Measurements from ENCODE around the gene GRM5.

DNA sequence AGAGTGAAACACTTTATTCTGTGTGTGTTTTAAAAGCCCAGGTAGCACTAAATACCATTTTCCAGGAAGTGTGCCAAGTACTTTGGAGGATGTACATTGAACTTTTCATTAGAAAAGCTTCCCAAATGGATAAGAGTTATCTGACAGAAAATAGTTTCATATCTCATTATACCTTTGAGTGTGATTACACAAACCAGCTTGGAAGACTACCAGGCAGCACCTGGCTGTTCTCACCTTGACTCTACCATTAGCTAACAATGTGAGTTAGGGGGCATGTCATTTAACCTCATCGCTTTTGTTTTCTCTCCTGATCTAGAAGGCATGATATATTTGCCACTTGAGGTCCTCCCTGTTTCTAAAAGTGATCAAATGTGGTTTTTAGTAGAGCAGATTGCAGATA, 50.2 kb downstream of the GRM5 start:
- TF ChIP-seq, protein P1, sequence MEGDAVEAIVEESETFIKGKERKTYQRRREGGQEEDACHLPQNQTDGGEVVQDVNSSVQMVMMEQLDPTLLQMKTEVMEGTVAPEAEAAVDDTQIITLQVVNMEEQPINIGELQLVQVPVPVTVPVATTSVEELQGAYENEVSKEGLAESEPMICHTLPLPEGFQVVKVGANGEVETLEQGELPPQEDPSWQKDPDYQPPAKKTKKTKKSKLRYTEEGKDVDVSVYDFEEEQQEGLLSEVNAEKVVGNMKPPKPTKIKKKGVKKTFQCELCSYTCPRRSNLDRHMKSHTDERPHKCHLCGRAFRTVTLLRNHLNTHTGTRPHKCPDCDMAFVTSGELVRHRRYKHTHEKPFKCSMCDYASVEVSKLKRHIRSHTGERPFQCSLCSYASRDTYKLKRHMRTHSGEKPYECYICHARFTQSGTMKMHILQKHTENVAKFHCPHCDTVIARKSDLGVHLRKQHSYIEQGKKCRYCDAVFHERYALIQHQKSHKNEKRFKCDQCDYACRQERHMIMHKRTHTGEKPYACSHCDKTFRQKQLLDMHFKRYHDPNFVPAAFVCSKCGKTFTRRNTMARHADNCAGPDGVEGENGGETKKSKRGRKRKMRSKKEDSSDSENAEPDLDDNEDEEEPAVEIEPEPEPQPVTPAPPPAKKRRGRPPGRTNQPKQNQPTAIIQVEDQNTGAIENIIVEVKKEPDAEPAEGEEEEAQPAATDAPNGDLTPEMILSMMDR (IDR thresholded peaks at IDR 0.05): no peak
- TF ChIP-seq EP300 (IDR thresholded peaks at IDR 0.05) (no peak), POLR2A (IDR thresholded peaks at IDR 0.05) (no peak)

Measured in tibial nerve (tissue), 4 donors.